Lower lobe of right lung (tissue), 2 donors: ENCODE results near the gene MDGA2. TPM values are rescaled to one million over a fixed set of nuclear protein-coding genes. Genes with fewer than 3 reads are reported as not detected.
"Not testable (repeated sequence)": the region's sequence is repeated elsewhere in the genome, so short reads cannot be mapped to it uniquely, and the experiment has no call there.

Source experiments
- ATAC-seq, 2 donors: fragments of 200-7000 bp; cut with Tn5 transposase; one replicate each; pipeline ENCODE4 v1.9.1; 2020 to 2022; ENCODE audit warnings: mild to moderate bottlenecking in 2 of 2, moderate library complexity in 2 of 2
- DNase-seq: peaks from one replicate; pipeline ENCODE4 v3.0.0-alpha.2; 2020
- H3K27ac ChIP-seq: fragments of 200-600 bp; one replicate; pipeline ENCODE4 v1.8.0; 2022
- H3K27me3 ChIP-seq: fragments of 200-600 bp; one replicate; pipeline ENCODE4 v1.8.0; 2022; ENCODE audit warnings: low read depth
- H3K36me3 ChIP-seq: fragments of 200-600 bp; one replicate; pipeline ENCODE4 v1.8.0; 2022; ENCODE audit warnings: mild to moderate bottlenecking
- H3K4me1 ChIP-seq: fragments of 200-600 bp; one replicate; pipeline ENCODE4 v1.8.0; 2022
- H3K4me3 ChIP-seq: fragments of 200-600 bp; one replicate; pipeline ENCODE4 v1.8.0; 2022; ENCODE audit warnings: mild to moderate bottlenecking
- H3K9me3 ChIP-seq: fragments of 200-600 bp; one replicate; pipeline ENCODE4 v1.8.0; 2022
- CTCF ChIP-seq: fragments of 200-600 bp; IDR thresholded peaks from one replicate; pipeline ENCODE4 v1.8.0; 2022; ENCODE audit warnings: antibody characterized with exemption, mild to moderate bottlenecking
- intact Hi-C: fragments of 100-400 bp; cut with DNase I; formaldehyde crosslinking; loops from one replicate; pipeline ENCODE4 v1.11.0; 2022
- total RNA-seq: library from RNA; stranded (reverse); fragmentation: NEBNext Ultra II Directional; extraction: Animal tissue kit (Norgen Biotek cat#: 25700); gene quantifications from one replicate; pipeline ENCODE4 v1.2.1, GENCODE V29; 2021
- donor health status: DM: no; HTN: yes; CAD: no; lungs with severe emphysema.

The MDGA2 gene
- total RNA-seq, 1 donor from 2014 or later = 0.24 TPM

- H3K4me3 ChIP-seq = no peak overlapping the region
- no peak for ATAC-seq
- no peaks in the 10 kb centered on the region for H3K4me1 ChIP-seq
- H3K9me3 ChIP-seq = no peaks in the 10 kb centered on the region
- no peak for DNase-seq
- TF ChIP-seq CTCF = no peak
- no peaks in the 10 kb centered on the region for H3K27me3 ChIP-seq
- H3K27ac ChIP-seq = no peak overlapping the region
- intact Hi-C loops = no loop called here
- H3K36me3 ChIP-seq = no peaks in the 10 kb centered on the region
Measured at GRCh38 chr14:46951103-46951502, 724.3 kb downstream of the MDGA2 start.

GRCh38 chr14:46940611-46941010 lies 734.8 kb downstream of the MDGA2 start:
- no peak for ATAC-seq
- H3K9me3 ChIP-seq = no peaks in the 10 kb centered on the region
- H3K4me3 ChIP-seq = no peak overlapping the region
- H3K36me3 ChIP-seq = no peaks in the 10 kb centered on the region
- no peak for DNase-seq
- TF ChIP-seq CTCF = no peak
- no peak overlapping the region for H3K27ac ChIP-seq
- intact Hi-C loops = no loop called here
- H3K4me1 ChIP-seq = no peaks in the 10 kb centered on the region
- no peaks in the 10 kb centered on the region for H3K27me3 ChIP-seq

- intact Hi-C loops = no loop called here
- H3K36me3 ChIP-seq = no peaks in the 10 kb centered on the region
- DNase-seq = no peak
- no peak overlapping the region for H3K27ac ChIP-seq
- no peak for ATAC-seq
- no peaks in the 10 kb centered on the region for H3K9me3 ChIP-seq
- TF ChIP-seq CTCF = no peak
- no peaks in the 10 kb centered on the region for H3K27me3 ChIP-seq
- H3K4me3 ChIP-seq = no peak overlapping the region
- H3K4me1 ChIP-seq = no peaks in the 10 kb centered on the region
Measured at GRCh38 chr14:46920542-46920941, 754.9 kb downstream of the MDGA2 start.

GRCh38 chr14:46915539-46915938 lies 759.9 kb downstream of the MDGA2 start:
- intact Hi-C loops, H3K9me3 ChIP-seq, ATAC-seq, H3K36me3 ChIP-seq, H3K4me3 ChIP-seq, H3K27ac ChIP-seq, H3K4me1 ChIP-seq, DNase-seq, H3K27me3 ChIP-seq: not testable (repeated sequence)

GRCh38 chr14:46902837-46903236 lies 772.6 kb downstream of the MDGA2 start:
- no peaks in the 10 kb centered on the region for H3K36me3 ChIP-seq
- H3K4me3 ChIP-seq = no peak overlapping the region
- H3K4me1 ChIP-seq = no peaks in the 10 kb centered on the region
- H3K27me3 ChIP-seq = no peaks in the 10 kb centered on the region
- H3K9me3 ChIP-seq = no peaks in the 10 kb centered on the region
- H3K27ac ChIP-seq = no peak overlapping the region
- TF ChIP-seq CTCF = no peak
- intact Hi-C loops = no loop called here
- ATAC-seq (no peak), DNase-seq (no peak)

- intact Hi-C loops = no loop called here
- Histone ChIP-seq H3K27me3 (no peaks in the 10 kb centered on the region), H3K4me3 (no peak overlapping the region), H3K27ac (no peak overlapping the region), H3K9me3 (no peaks in the 10 kb centered on the region), H3K4me1 (no peaks in the 10 kb centered on the region), H3K36me3 (no peaks in the 10 kb centered on the region)
- ATAC-seq = no peak
- TF ChIP-seq CTCF = no peak
- no peak for DNase-seq
Measured at GRCh38 chr14:46894476-46894875, 780.9 kb downstream of the MDGA2 start.
